ENCODE measurements around the gene SLC4A1.
"Not testable (repeated sequence)": the region's sequence is repeated elsewhere in the genome, so short reads cannot be mapped to it uniquely, and the experiment has no call there.

The SLC4A1 gene

GRCh38 chr17:44255915-44256314 is 12.0 kb downstream of the SLC4A1 start:
- no peak for DNase-seq

- no peak for DNase-seq
These were observed 13.4 kb downstream of the SLC4A1 start for GRCh38 chr17:44254361-44255095.

GRCh38 chr17:44253006-44253405 is 14.9 kb downstream of the SLC4A1 start:
- DNase-seq = no peak

- DNase-seq = no peak
These were observed 16.9 kb downstream of the SLC4A1 start for GRCh38 chr17:44251062-44251461.

- DNase-seq = no peak
These were observed 18.3 kb downstream of the SLC4A1 start for GRCh38 chr17:44249501-44250246.

- no peak for DNase-seq
These were observed 19.8 kb downstream of the SLC4A1 start for GRCh38 chr17:44247876-44248736.

- DNase-seq = no peak
These were observed 20.5 kb downstream of the SLC4A1 start for GRCh38 chr17:44247440-44247841.

GRCh38 chr17:44241106-44241624 is 26.8 kb downstream of the SLC4A1 start:
- DNase-seq = no peak

GRCh38 chr17:44237886-44238285 is 30.0 kb downstream of the SLC4A1 start:
- DNase-seq = not testable (repeated sequence)

- no peak for DNase-seq
These were observed 31.4 kb downstream of the SLC4A1 start for GRCh38 chr17:44236444-44236991.

GRCh38 chr17:44235583-44235936 is 32.4 kb downstream of the SLC4A1 start:
- DNase-seq = no peak

- no peak for DNase-seq
These were observed 34.4 kb downstream of the SLC4A1 start for GRCh38 chr17:44233582-44233981.

GRCh38 chr17:44232061-44232460 is 35.9 kb downstream of the SLC4A1 start:
- DNase-seq = no peak

GRCh38 chr17:44230140-44230539 is 37.8 kb downstream of the SLC4A1 start:
- no peak for DNase-seq

GRCh38 chr17:44229090-44229489 is 38.8 kb downstream of the SLC4A1 start:
- no peak for DNase-seq

- DNase-seq = no peak
These were observed 44.3 kb downstream of the SLC4A1 start for GRCh38 chr17:44223541-44224071.

- DNase-seq = peak; percentile 80
These were observed 45.6 kb downstream of the SLC4A1 start for GRCh38 chr17:44222112-44222869.

GRCh38 chr17:44221862-44222111 is 46.1 kb downstream of the SLC4A1 start:
- peak; percentile 71 for DNase-seq

GRCh38 chr17:44221084-44221861 is 46.7 kb downstream of the SLC4A1 start:
- peak; percentile 87 for DNase-seq

- DNase-seq = peak; percentile 86
These were observed 47.5 kb downstream of the SLC4A1 start for GRCh38 chr17:44220213-44221083.

Measured in activated effector memory CD4-positive, alpha-beta T cell treated with anti-CD3 and anti-CD28 coated beads, Interleukin-2, amount 50 U/mL, for 16 hours (primary cell).